Bronchial epithelial cell (primary cell): ENCODE measurements around the gene PLD1. TPM values are rescaled to one million over a fixed set of nuclear protein-coding genes. Genes with fewer than 3 reads are reported as not detected.

Experiments
- DNase-seq: peaks from one replicate; pipeline ENCODE4 v3.0.0-alpha.2; 2010; ENCODE audit warnings: low read depth
- FAIRE-seq: peaks from 2 replicates; lab custom pipeline; 2011; peaks lifted over from hg19 to GRCh38; lab: Jason Lieb, UNC
- H3K27me3 ChIP-seq: 2 replicates; pipeline ENCODE4 v1.5.1; 2011; ENCODE audit warnings: low read length; ENCODE audit not compliant: control insufficient read depth, insufficient read depth
- H3K36me3 ChIP-seq: 2 replicates; pipeline ENCODE4 v1.5.1; 2011; ENCODE audit warnings: low read length; ENCODE audit not compliant: control insufficient read depth, insufficient read depth
- H3K4me3 ChIP-seq: 2 replicates; pipeline ENCODE4 v1.5.1; 2011; ENCODE audit warnings: mild to moderate bottlenecking, low read depth, low read length, control low read depth
- CTCF ChIP-seq: IDR thresholded peaks from 2 replicates; pipeline ENCODE4 v1.5.1; 2011; ENCODE audit warnings: mild to moderate bottlenecking, moderate library complexity, low read length, control low read depth, inconsistent platforms; ENCODE audit not compliant: insufficient read depth, severe bottlenecking
- total RNA-seq: library from RNA; depleted of rRNA; stranded (reverse); fragments of >200 nt; gene quantifications from 2 replicates; pipeline ENCODE4 v1.2.1, GENCODE V29; 2014

PLD1 gene
- total RNA-seq, 1 donor from 2014 or later = 10.5 TPM

GRCh38 chr3:171850320-171850959 is 40.2 kb upstream of the PLD1 start:
- DNase-seq (no peak), FAIRE-seq (no peak)
- H3K4me3 ChIP-seq = no peak overlapping the region
- TF ChIP-seq CTCF = no peak
- H3K27me3 ChIP-seq = no peaks in the 10 kb centered on the region
- H3K36me3 ChIP-seq = no peaks in the 10 kb centered on the region

DNA sequence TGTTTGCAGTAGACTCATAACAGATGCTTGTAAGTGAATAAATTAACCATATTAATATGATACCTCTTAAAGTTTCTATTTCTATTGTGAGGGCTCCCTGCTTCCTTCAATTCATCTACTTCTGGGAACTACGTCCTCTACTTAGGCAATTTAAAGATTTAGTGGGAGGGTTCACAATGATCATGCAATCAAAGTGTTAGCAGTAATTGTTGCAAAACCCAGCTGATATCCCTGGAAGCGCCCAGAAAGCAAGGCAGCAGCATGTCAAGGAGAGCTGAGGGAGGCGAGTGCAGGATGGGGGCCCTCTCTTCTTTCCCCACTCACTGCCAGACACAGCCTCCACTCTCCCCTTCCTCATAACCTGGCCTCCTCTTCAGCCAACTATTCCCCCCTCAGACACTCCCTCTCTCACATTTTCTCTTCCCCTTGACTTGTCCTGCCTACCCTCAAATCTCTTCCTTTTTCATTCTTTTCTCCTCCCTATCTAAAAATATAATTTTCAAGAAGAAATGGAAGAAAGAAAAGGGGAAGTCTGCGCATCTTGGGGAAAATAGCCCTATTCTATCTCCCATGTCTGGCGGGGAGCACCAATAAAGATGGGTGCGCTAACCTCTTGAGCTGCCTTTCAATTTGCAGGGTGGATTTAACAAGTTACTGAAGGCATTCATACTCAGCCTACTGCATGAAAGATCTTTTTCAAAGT is 39.5 kb upstream of the PLD1 start:
- TF ChIP-seq CTCF = no peak
- H3K27me3 ChIP-seq = no peaks in the 10 kb centered on the region
- H3K36me3 ChIP-seq = no peaks in the 10 kb centered on the region
- no peak for FAIRE-seq
- DNase-seq = no peak
- H3K4me3 ChIP-seq = no peak overlapping the region

DNA sequence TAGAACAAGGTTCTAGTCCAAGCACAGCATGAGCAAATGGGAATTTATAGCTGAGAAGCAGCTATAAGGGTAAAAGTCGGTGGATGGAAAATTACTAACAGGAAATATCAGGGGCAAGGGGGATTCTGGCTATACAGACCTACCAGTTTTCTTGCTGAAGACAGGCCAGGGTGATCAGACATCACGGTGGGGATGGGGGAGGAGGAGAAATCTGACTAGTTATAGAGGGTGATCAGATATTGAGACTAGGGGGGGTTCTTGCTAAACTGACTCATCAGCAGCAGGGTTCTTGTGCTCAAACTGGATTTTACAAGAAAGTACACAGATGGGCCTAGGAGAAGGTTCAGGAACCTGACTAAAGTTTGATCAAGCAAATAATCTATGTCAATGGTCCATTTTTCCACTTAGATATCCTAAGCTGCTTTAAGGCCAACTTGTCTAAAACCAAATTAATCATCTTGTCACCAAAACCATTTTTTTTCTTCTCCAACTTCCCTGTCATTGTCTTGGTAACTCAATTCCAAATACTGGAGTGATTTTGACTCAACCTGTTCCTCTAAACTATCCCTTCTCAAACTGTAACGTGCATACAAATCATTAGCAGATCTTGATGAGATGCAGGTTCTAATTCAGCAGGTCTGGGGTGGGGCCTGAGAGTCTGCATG is 37.4 kb upstream of the PLD1 start:
- FAIRE-seq = no peak

GRCh38 chr3:171847133-171847532 is 36.9 kb upstream of the PLD1 start:
- no peak for DNase-seq
- Histone ChIP-seq H3K27me3 (no peaks in the 10 kb centered on the region), H3K36me3 (no peaks in the 10 kb centered on the region), H3K4me3 (no peak overlapping the region)
- TF ChIP-seq CTCF = no peak
- FAIRE-seq = no peak

More for the DNA sequence above, 37.4 kb upstream of the PLD1 start:
- DNase-seq = no peak
- no peak for TF ChIP-seq CTCF
- Histone ChIP-seq H3K4me3 (no peak overlapping the region), H3K27me3 (no peaks in the 10 kb centered on the region), H3K36me3 (no peaks in the 10 kb centered on the region)

DNA sequence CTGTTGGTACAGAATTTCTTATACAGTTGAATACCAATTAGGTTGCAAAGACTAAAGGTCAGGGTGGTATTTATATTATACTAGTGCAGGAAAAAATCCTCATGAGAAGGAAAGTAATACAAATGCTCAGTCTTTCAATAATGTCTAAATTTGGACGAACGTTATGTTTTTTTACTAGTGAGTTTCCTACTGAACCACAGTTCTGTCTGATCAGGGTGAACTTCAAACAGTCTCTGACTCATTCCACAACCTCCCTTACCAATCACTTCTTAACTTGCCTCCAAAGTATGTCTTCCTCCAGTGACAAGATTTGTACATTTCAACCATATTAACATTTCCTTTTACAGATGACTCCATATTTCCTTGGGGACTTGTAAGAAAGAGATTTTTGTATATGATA is 36.3 kb upstream of the PLD1 start:
- Histone ChIP-seq H3K27me3 (no peaks in the 10 kb centered on the region), H3K4me3 (no peak overlapping the region), H3K36me3 (no peaks in the 10 kb centered on the region)
- DNase-seq (peak; percentile 50), FAIRE-seq (no peak)
- no peak for TF ChIP-seq CTCF
